Testis (tissue), 3 donors: ENCODE results near the gene THAP12. TPM values are rescaled to one million over a fixed set of nuclear protein-coding genes. Genes with fewer than 3 reads are reported as not detected.

Source experiments
- DNase-seq: peaks from one replicate; pipeline ENCODE4 v3.0.0-alpha.2; 2019
- H3K27ac ChIP-seq, 2 donors: fragments of 200-600 bp; sonication (generic); one replicate each; pipeline ENCODE4 v1.5.1; 2019
- H3K27me3 ChIP-seq: fragments of 200-600 bp; sonication (generic); one replicate; pipeline ENCODE4 v1.5.1; 2019
- H3K36me3 ChIP-seq: fragments of 200-600 bp; sonication (generic); one replicate; pipeline ENCODE4 v1.5.1; 2017; ENCODE audit warnings: low read depth; ENCODE audit errors: missing control alignments
- H3K4me1 ChIP-seq: fragments of 200-600 bp; sonication (generic); one replicate; pipeline ENCODE4 v1.5.1; 2019
- H3K4me3 ChIP-seq, 2 donors: fragments of 200-600 bp; sonication (generic); one replicate each; pipeline ENCODE4 v1.5.1; 2017 to 2019
- H3K9me3 ChIP-seq: fragments of 200-600 bp; sonication (generic); one replicate; pipeline ENCODE4 v1.5.1; 2017
- POLR2A ChIP-seq: fragments of 450-650 bp; IDR thresholded peaks from one replicate; pipeline ENCODE4 v1.6.1; 2017; ENCODE audit warnings: antibody characterized with exemption, mild to moderate bottlenecking, moderate library complexity
- WGBS, 2 donors: methylation state at CpG; one replicate each; pipeline ENCODE4 v1.1.5; 2018; 5-methylcytosine and 5-hydroxymethylcytosine counted together
- intact Hi-C: fragments of 100-400 bp; cut with DNase I; formaldehyde crosslinking; loops from one replicate; pipeline ENCODE4 v1.15.1; 2023; ENCODE audit warnings: low total_unique reads
- polyA plus RNA-seq: library from polyadenylated mRNA; stranded (reverse); fragments of 350-450 nt; fragmentation: Illumina TruSeq; extraction: RNeasy Lipid Tissue Mini Kit (QIAGEN cat#74804); gene quantifications from one replicate; pipeline ENCODE4 v1.2.3, GENCODE V29; 2014; ENCODE audit warnings: low read depth, low replicate concordance; ENCODE audit not compliant: insufficient read depth
- total RNA-seq, 2 donors: library from RNA; depleted of rRNA; stranded (reverse); fragments of >200 nt; gene quantifications; one replicate each; pipeline ENCODE4 v1.2.3, GENCODE V29; 2016
- TF ChIP-seq, protein P1 (sequence below), 3 experiments: fragments of 450-650 bp in 2 of 3; fragments of 200-600 bp in 1 of 3; sonication (generic) in 1 of 3; IDR thresholded peaks; one replicate each; pipeline ENCODE4 v1.5.1; 2016 to 2019; ENCODE audit warnings: antibody characterized with exemption in 3 of 3, mild to moderate bottlenecking in 2 of 3, moderate library complexity in 1 of 3

Gene THAP12
- total and polyA plus RNA-seq, 3 donors from 2014 or later: 37.7 to 41.0 (median 39.8) TPM

DNA sequence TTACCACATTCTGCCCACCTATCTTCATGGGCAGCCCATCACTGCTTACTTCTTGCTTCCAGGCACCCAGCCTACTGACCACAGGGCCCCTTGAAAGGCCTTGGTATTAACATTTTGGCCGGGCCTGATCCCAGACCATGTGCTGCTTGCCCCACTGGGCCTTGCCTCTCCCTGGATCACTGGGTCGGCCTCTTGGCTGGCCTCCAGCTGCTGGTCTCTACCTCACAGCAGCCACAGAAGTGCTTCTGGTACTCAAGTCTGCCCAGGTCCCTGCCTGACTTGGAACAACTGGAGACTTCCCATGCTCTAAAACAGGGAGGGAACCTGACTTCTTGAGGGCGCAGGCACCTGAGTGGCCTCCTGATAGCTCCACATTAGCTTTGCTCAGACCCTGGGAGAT lies 63.6 kb downstream of the THAP12 start:
- Histone ChIP-seq H3K9me3 (no peaks in the 10 kb centered on the region), H3K4me1 (no peaks in the 10 kb centered on the region), H3K27ac (no peak overlapping the region), H3K27me3 (no peaks in the 10 kb centered on the region), H3K4me3 (no peak overlapping the region), H3K36me3 (no peaks in the 10 kb centered on the region)
- intact Hi-C loops: no loop called here
- no peak for DNase-seq
- WGBS, 2 donors: 75 to 80% methylated on average over 3 of the region's 3 CpGs
- TF ChIP-seq, protein P1, sequence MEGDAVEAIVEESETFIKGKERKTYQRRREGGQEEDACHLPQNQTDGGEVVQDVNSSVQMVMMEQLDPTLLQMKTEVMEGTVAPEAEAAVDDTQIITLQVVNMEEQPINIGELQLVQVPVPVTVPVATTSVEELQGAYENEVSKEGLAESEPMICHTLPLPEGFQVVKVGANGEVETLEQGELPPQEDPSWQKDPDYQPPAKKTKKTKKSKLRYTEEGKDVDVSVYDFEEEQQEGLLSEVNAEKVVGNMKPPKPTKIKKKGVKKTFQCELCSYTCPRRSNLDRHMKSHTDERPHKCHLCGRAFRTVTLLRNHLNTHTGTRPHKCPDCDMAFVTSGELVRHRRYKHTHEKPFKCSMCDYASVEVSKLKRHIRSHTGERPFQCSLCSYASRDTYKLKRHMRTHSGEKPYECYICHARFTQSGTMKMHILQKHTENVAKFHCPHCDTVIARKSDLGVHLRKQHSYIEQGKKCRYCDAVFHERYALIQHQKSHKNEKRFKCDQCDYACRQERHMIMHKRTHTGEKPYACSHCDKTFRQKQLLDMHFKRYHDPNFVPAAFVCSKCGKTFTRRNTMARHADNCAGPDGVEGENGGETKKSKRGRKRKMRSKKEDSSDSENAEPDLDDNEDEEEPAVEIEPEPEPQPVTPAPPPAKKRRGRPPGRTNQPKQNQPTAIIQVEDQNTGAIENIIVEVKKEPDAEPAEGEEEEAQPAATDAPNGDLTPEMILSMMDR (IDR thresholded peaks at IDR 0.05): no peak
- TF ChIP-seq POLR2A: no peak

DNA sequence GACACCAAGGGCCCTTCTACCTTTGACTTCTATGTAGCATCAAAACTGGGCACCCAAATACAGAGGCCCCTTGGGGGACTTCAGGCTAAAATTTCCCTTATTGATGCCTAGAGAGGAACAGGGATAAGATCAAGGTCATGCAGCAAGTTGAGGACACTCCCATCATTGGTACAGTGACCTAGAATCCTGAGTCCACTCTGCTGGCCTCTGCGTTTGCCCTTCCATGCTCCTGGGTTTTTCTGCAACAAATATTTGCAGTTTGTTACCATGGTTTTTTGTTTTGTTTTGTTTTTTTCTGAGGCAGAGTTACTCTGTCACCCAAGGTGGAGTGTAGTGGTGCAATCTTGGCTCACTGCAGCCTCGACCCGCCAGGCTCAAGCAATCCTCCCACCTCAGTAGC lies 64.2 kb downstream of the THAP12 start:
- no peak for DNase-seq
- Histone ChIP-seq H3K27me3 (no peaks in the 10 kb centered on the region), H3K4me1 (no peaks in the 10 kb centered on the region), H3K36me3 (no peaks in the 10 kb centered on the region), H3K27ac (no peak overlapping the region), H3K4me3 (no peak overlapping the region), H3K9me3 (no peaks in the 10 kb centered on the region)
- TF ChIP-seq, protein P1 (IDR thresholded peaks at IDR 0.05): no peak
- no peak for TF ChIP-seq POLR2A
- WGBS, 2 donors: 56 to 64% methylated on average over 1 to 3 of the region's 3 CpGs
- intact Hi-C loops: no loop called here

DNA sequence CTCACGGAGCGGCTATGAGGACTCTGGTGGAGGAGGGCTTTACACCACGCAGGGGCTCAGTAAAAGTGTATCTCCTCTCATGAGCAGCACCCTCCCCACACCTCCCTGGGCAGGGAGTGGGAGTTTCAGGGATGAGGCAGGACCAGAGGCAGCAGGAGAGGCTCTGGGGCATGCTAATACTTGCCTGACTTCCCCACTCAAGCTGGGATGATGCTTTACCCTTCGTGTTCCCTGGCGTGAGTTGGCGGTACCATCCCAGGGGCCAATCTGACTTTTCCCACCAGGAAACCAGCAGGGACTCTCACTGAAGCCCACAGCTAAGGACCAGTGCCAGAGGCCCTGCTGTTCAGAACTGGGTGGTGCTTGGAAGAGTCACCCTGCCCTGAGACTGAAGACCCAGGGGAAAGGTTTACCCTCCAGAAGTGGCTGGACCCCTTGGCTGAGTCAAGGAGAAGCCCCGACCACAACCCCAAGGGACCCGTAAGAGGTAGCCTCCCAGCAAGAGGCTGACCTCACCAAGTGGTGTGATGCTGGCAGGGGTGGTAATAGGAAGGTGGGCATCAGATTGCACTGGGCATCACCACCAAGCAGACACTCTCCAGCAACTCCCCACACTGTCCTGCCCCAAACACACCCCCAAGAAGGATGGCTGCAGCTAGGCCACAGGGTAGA lies 65.6 kb downstream of the THAP12 start:
- no peaks in the 10 kb centered on the region for H3K9me3 ChIP-seq
- no peaks in the 10 kb centered on the region for H3K36me3 ChIP-seq
- no peaks in the 10 kb centered on the region for H3K4me1 ChIP-seq
- H3K4me3 ChIP-seq: no peak overlapping the region
- H3K27me3 ChIP-seq: no peaks in the 10 kb centered on the region
- no peak overlapping the region for H3K27ac ChIP-seq
- 83 to 87% methylated on average over 3 to 8 of the region's 8 CpGs for WGBS, 2 donors
- DNase-seq: no peak
- intact Hi-C loops: no loop called here
- TF ChIP-seq POLR2A: no peak
- TF ChIP-seq, protein P1 (IDR thresholded peaks at IDR 0.05): no peak

DNA sequence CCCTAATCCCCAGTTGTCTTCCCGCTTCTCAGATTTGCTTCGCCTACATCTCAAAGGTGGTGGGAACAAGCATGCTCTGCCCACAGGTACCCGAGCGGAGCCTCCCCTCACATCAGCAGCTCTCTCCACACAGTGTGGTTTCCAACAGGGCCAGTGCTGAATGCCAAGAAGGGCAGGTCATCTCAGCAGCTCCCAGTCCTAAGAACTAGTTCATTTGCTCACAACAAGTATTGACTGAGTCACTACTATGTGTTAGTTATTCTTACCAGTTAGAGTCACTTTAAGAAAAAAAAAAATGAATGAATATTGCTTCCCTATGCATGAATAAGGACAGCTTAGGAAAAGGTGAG lies 66.2 kb downstream of the THAP12 start:
- TF ChIP-seq, protein P1 (IDR thresholded peaks at IDR 0.05): no peak
- TF ChIP-seq POLR2A: no peak
- Histone ChIP-seq H3K4me3 (no peak overlapping the region), H3K36me3 (no peaks in the 10 kb centered on the region), H3K4me1 (no peaks in the 10 kb centered on the region), H3K9me3 (no peaks in the 10 kb centered on the region), H3K27ac (no peak overlapping the region), H3K27me3 (no peaks in the 10 kb centered on the region)
- DNase-seq: no peak
- 85 to 91% methylated on average over 4 of the region's 4 CpGs for WGBS, 2 donors
- intact Hi-C loops: no loop called here
